PC-3 (cell line): Measurements from ENCODE around the gene RBM47.

ENCODE experiments used
- CTCF ChIP-seq: fragments of 300-600 bp; sonication (generic); conservative IDR thresholded peaks from 2 replicates; pipeline ENCODE4 v1.5.1; 2017; ENCODE audit warnings: antibody characterized with exemption, low read depth, mild to moderate bottlenecking, low read length
- EZH2 ChIP-seq: fragments of 300-600 bp; sonication (generic); IDR thresholded peaks from one replicate; pipeline ENCODE4 v1.6.1; 2017; ENCODE audit warnings: antibody characterized with exemption, mild to moderate bottlenecking, low read length; ENCODE audit not compliant: unreplicated experiment
- EZH2phosphoT487 ChIP-seq: fragments of 300-600 bp; sonication (generic); IDR thresholded peaks from 2 replicates; pipeline ENCODE4 v1.6.1; 2018; ENCODE audit warnings: mild to moderate bottlenecking, antibody characterized with exemption, low read length, borderline replicate concordance

GRCh38 chr4:40379248-40379647 is 250.4 kb downstream of the RBM47 start:
- no peak for TF ChIP-seq CTCF
- no peak for TF ChIP-seq EZH2phosphoT487
- no peak for TF ChIP-seq EZH2
